Measurements from ENCODE around the gene DHX38.

- TF ChIP-seq, protein P1, sequence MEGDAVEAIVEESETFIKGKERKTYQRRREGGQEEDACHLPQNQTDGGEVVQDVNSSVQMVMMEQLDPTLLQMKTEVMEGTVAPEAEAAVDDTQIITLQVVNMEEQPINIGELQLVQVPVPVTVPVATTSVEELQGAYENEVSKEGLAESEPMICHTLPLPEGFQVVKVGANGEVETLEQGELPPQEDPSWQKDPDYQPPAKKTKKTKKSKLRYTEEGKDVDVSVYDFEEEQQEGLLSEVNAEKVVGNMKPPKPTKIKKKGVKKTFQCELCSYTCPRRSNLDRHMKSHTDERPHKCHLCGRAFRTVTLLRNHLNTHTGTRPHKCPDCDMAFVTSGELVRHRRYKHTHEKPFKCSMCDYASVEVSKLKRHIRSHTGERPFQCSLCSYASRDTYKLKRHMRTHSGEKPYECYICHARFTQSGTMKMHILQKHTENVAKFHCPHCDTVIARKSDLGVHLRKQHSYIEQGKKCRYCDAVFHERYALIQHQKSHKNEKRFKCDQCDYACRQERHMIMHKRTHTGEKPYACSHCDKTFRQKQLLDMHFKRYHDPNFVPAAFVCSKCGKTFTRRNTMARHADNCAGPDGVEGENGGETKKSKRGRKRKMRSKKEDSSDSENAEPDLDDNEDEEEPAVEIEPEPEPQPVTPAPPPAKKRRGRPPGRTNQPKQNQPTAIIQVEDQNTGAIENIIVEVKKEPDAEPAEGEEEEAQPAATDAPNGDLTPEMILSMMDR (IDR thresholded peaks at IDR 0.05), result no peak
- TF ChIP-seq POLR2A (IDR thresholded peaks at IDR 0.05) (no peak), POLR2AphosphoS5 (IDR thresholded peaks at IDR 0.05) (no peak), EP300 (IDR thresholded peaks at IDR 0.05) (no peak)
These were observed 37.4 kb downstream of the DHX38 start for GRCh38 chr16:72131036-72131435.

Data from stomach (tissue), 4 donors.